GM12874 (cell line): ENCODE measurements around the gene KLHL2.

ENCODE experiments used
- CTCF ChIP-seq: IDR thresholded peaks from 2 replicates; pipeline ENCODE4 v1.5.1; 2011; ENCODE audit warnings: low read depth, mild to moderate bottlenecking, control low read depth, low read length, moderate library complexity; ENCODE audit not compliant: insufficient read depth

The KLHL2 gene

DNA sequence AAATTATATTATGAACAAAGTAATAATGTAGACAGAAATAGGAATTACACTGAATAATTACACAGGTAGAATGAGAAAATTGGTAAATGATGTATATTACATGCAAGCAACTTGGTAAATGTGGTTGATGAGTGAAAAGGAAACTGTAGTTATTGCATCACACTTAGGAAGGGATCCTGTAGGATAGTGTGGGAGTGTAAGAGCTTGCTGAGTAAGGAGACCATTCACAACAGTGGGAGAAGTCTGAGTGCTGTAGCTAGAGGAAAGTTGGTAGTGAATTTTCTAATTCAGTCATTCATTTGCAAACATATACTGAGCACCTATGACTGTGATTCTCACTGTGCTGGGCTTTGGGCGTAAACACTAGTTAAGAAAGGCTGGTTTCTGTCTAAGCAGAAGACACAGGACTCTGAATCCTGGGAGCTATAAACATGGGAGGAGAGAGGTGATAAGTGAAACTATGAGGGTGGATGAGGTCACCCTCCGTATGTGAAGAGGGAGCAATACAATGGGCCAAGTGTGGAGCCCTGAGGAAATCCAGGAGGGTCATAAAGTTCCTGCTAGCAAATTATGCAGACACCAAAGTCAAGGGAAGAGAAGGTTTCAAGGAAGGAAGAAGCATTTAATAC lies 157.2 kb downstream of the KLHL2 start:
- no peak for TF ChIP-seq CTCF

DNA sequence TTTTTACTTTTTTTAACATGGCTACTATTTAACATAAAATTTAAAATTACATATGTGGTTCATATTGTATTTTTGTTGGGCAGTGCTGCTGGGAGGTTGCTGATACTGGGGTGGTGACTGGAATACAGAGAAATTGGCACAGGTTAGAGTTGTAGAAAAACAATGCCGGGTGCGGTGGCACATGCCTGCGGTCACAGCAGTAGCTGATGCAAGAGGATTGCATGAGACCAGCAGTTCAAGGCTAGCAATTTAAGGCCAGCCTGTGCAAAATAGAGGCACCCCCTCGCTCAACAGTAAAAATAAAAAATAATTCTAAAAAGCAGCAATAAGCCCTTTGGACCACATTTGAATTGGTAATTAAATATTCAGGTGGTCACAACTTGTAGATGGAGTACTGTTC lies 159.7 kb downstream of the KLHL2 start:
- TF ChIP-seq CTCF: no peak

GRCh38 chr4:165368114-165368513 lies 160.8 kb downstream of the KLHL2 start:
- TF ChIP-seq CTCF: no peak

DNA sequence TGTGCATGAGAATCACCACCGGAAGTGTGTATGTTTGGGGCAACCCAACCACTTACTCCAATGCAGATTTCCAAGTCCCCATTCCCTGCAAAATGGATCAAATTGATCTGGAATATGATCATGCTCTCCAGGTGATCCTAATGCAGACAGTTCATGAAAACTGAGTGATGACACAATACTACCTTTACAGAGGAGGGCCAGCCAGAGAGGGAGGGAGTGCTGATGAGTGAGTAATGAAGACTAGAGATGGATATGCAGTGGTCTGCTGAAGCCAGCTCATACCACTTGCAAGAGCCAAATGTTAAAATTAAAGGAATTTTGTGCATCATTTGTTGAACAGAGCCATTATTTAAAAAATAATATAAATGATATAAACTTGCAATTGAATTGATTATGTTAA lies 161.2 kb downstream of the KLHL2 start:
- no peak for TF ChIP-seq CTCF

DNA sequence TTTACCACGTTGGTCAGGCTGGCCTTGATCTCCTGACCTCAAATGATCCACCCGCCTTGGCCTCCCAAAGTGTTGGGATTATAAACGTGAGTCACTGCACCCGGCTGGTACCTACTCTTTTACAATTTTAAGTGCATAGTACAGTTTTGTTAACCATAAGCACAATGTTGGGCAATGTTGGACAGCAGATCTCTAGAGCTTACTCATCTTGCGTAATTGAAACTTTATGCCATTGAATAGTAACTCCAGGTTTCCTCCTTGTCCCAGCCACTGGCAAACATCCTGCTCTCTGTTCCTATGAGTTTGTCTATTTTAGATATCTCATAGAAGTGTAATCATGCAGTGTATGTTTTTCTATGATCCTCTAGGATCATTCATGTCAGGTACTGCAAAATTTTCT lies 162.2 kb downstream of the KLHL2 start:
- no peak for TF ChIP-seq CTCF

- TF ChIP-seq CTCF: no peak
These were observed 163.2 kb downstream of the KLHL2 start for GRCh38 chr4:165370530-165370929.
